CD4-positive, CD25-positive, alpha-beta regulatory T cell (primary cell): ENCODE data around the gene FOXP1. TPM values are rescaled to one million over a fixed set of nuclear protein-coding genes. Genes with fewer than 3 reads are reported as not detected.

Source experiments
- ATAC-seq, 2 donors: fragments of 150-1000 bp; cut with Tn5 transposase; one replicate each; pipeline ENCODE4 v1.10.0; 2021; ENCODE audit warnings: low read depth in 2 of 2, moderate number of reproducible peaks in 2 of 2, moderate library complexity in 1 of 2
- DNase-seq, 3 donors: peaks; one replicate each; pipeline versions ENCODE4 v3.0.0 to v3.0.0-alpha.2; 2012 to 2022; ENCODE audit warnings: mixed read lengths in 1 of 3
- H3K27ac ChIP-seq: one replicate; pipeline ENCODE4 v1.7.0; 2013; ENCODE audit warnings: mild to moderate bottlenecking, low read length; ENCODE audit not compliant: insufficient read depth, poor library complexity, severe bottlenecking
- H3K27me3 ChIP-seq: one replicate; pipeline ENCODE4 v1.7.0; 2013; ENCODE audit warnings: low read length; ENCODE audit not compliant: control insufficient read depth, insufficient read depth
- H3K36me3 ChIP-seq: one replicate; pipeline ENCODE4 v1.7.0; 2013; ENCODE audit warnings: mild to moderate bottlenecking, low read length, moderate library complexity; ENCODE audit not compliant: control insufficient read depth, insufficient read depth
- H3K4me1 ChIP-seq: 2 replicates; pipeline ENCODE4 v1.7.0; 2013; ENCODE audit warnings: mild to moderate bottlenecking, low read length; ENCODE audit not compliant: insufficient read depth, control insufficient read depth, poor library complexity, severe bottlenecking
- H3K4me3 ChIP-seq: one replicate; pipeline ENCODE4 v1.7.0; 2013; ENCODE audit warnings: low read depth, mild to moderate bottlenecking, low read length, moderate library complexity
- H3K9me3 ChIP-seq, 2 experiments: 1 replicate in 1 of 2; 2 replicates in 1 of 2; pipeline ENCODE4 v1.7.0; 2013; ENCODE audit warnings: low read length in 2 of 2, mild to moderate bottlenecking in 1 of 2, moderate library complexity in 1 of 2; ENCODE audit not compliant: control insufficient read depth in 2 of 2
- H3K27ac Mint-ChIP-seq, 3 donors: one replicate each; pipeline ENCODE4 v1.8.0; 2020 to 2022; ENCODE audit warnings: mild to moderate bottlenecking in 3 of 3, mixed read lengths in 3 of 3, moderate library complexity in 2 of 3
- H3K27me3 Mint-ChIP-seq: one replicate; pipeline ENCODE4 v1.8.0; 2022; ENCODE audit warnings: mild to moderate bottlenecking, mixed read lengths
- H3K36me3 Mint-ChIP-seq: one replicate; pipeline ENCODE4 v1.8.0; 2020; ENCODE audit warnings: mixed read lengths
- H3K4me1 Mint-ChIP-seq, 4 donors: one replicate each; pipeline ENCODE4 v1.8.0; 2020 to 2022; ENCODE audit warnings: mixed read lengths in 4 of 4, mild to moderate bottlenecking in 1 of 4
- H3K4me3 Mint-ChIP-seq, 4 donors: one replicate each; pipeline ENCODE4 v1.8.0; 2020 to 2022; ENCODE audit warnings: mild to moderate bottlenecking in 4 of 4, mixed read lengths in 4 of 4, moderate library complexity in 3 of 4
- H3K9me3 Mint-ChIP-seq, 7 donors: one replicate each; pipeline ENCODE4 v1.8.0; 2020 to 2022; ENCODE audit warnings: mixed read lengths in 7 of 7, mild to moderate bottlenecking in 3 of 7, moderate library complexity in 2 of 7
- polyA plus RNA-seq, 4 donors: library from polyadenylated mRNA; unstranded; fragments of 300-500 nt; fragmentation: Illumina TruSeq; gene quantifications; one replicate each; pipeline ENCODE4 v1.2.3, GENCODE V29; 2021
- total RNA-seq: library from RNA; stranded (reverse); gene quantifications from one replicate; pipeline ENCODE4 v1.2.3, GENCODE V29; 2022

FOXP1 gene
- total and polyA plus RNA-seq, 5 donors from 2014 or later = 301 to 599 (median 346) TPM

DNA sequence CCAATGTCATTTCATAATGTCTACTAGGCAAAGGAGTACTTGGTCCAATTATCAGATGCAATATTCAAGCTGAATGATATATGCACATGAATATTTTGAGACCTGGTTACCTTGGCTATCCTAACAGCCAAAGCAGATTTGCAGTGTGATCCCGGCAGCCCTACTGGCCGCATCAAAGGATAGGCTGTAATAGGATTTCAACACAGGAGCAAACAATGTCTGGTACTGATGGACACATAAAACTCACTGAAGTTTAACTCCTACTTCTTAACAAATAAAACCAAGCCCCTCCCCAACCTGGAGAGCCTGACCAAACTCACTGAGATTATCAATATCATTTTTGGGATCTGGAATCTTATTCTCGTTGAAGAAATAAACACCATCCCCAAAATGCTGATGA is 130.2 kb downstream of the FOXP1 start:
- Histone ChIP-seq H3K27ac (peak overlapping the region; percentile 88), H3K36me3 (no peaks in the 10 kb centered on the region), H3K4me1 (peaks cover 97% of the 10 kb centered on the region), H3K9me3 (no peaks in the 10 kb centered on the region), H3K4me3 (peak overlapping the region; percentile 43), H3K27me3 (no peaks in the 10 kb centered on the region)
- ATAC-seq (no peak), DNase-seq (no peak)
- H3K27me3 Mint-ChIP-seq = no peaks in the 10 kb centered on the region
- peaks cover 13% of the 10 kb centered on the region for H3K36me3 Mint-ChIP-seq
- peaks cover 60 to 100% (median 90%) of the 10 kb centered on the region in 4 donors for H3K4me1 Mint-ChIP-seq
- peak overlapping the region; percentile 96 to 99 (median 98) for H3K27ac Mint-ChIP-seq
- peak overlapping the region in 3 of 4 donors; percentile 39 to 79 (median 76) for H3K4me3 Mint-ChIP-seq
- no peaks in the 10 kb centered on the region for H3K9me3 Mint-ChIP-seq

DNA sequence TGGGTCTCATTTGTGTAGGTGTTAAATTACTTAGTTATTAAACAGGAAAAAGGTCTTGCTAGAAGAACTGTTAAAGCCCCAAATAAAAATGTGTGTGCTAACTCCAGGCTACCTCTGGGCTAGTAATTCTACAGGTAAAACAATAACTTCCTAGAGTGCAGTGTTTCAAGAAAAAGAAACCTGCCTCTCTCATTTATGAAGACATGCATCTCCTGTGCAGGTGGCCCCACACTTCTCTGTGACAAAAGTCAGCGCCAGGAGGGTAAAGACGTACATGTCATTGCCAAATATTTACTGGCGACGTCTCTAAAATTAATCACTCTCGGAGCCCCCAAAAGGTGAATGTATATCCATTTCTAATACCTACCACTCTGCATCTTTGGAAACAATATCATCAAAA is 131.7 kb downstream of the FOXP1 start:
- H3K4me1 Mint-ChIP-seq = peaks cover 46 to 100% (median 90%) of the 10 kb centered on the region in 4 donors
- peaks cover 20% of the 10 kb centered on the region for H3K36me3 Mint-ChIP-seq
- Histone ChIP-seq H3K9me3 (no peaks in the 10 kb centered on the region), H3K36me3 (no peaks in the 10 kb centered on the region), H3K27ac (peak overlapping the region; percentile 88), H3K4me1 (peaks cover 96% of the 10 kb centered on the region), H3K27me3 (no peaks in the 10 kb centered on the region), H3K4me3 (peak overlapping the region; percentile 43)
- ATAC-seq (no peak), DNase-seq (peak in 2 of 3 donors; percentile 39 to 63)
- H3K27me3 Mint-ChIP-seq = no peaks in the 10 kb centered on the region
- H3K27ac Mint-ChIP-seq = peak overlapping the region; percentile 96 to 99 (median 98)
- H3K9me3 Mint-ChIP-seq = no peaks in the 10 kb centered on the region
- H3K4me3 Mint-ChIP-seq = peak overlapping the region; percentile 67 to 90 (median 78)

GRCh38 chr3:71451060-71451459 is 132.5 kb downstream of the FOXP1 start:
- Histone ChIP-seq H3K4me3 (peak overlapping the region; percentile 43), H3K27me3 (no peaks in the 10 kb centered on the region), H3K9me3 (no peaks in the 10 kb centered on the region), H3K27ac (peak overlapping the region; percentile 88), H3K4me1 (peaks cover 96% of the 10 kb centered on the region), H3K36me3 (no peaks in the 10 kb centered on the region)
- peaks cover 42 to 100% (median 89%) of the 10 kb centered on the region in 4 donors for H3K4me1 Mint-ChIP-seq
- no peaks in the 10 kb centered on the region for H3K9me3 Mint-ChIP-seq
- H3K36me3 Mint-ChIP-seq = peaks cover 23% of the 10 kb centered on the region
- peak in 1 of 3 donors; percentile 59 for DNase-seq
- no peak for ATAC-seq
- peak overlapping the region; percentile 41 to 90 (median 73) for H3K4me3 Mint-ChIP-seq
- H3K27ac Mint-ChIP-seq = peak overlapping the region; percentile 96 to 99 (median 98)
- no peaks in the 10 kb centered on the region for H3K27me3 Mint-ChIP-seq

GRCh38 chr3:71450162-71450561 is 133.4 kb downstream of the FOXP1 start:
- H3K4me1 Mint-ChIP-seq = peaks cover 34 to 98% (median 88%) of the 10 kb centered on the region in 4 donors
- DNase-seq (no peak), ATAC-seq (no peak)
- peak overlapping the region; percentile 1 to 68 (median 29) for H3K4me3 Mint-ChIP-seq
- Histone ChIP-seq H3K27ac (peak overlapping the region; percentile 88), H3K27me3 (no peaks in the 10 kb centered on the region), H3K4me1 (peaks cover 96% of the 10 kb centered on the region), H3K36me3 (no peaks in the 10 kb centered on the region), H3K4me3 (peak overlapping the region; percentile 43), H3K9me3 (no peaks in the 10 kb centered on the region)
- peaks cover 23% of the 10 kb centered on the region for H3K36me3 Mint-ChIP-seq
- H3K27me3 Mint-ChIP-seq = no peaks in the 10 kb centered on the region
- no peaks in the 10 kb centered on the region for H3K9me3 Mint-ChIP-seq
- peak overlapping the region; percentile 49 to 98 (median 88) for H3K27ac Mint-ChIP-seq

- peak overlapping the region; percentile 30 for H3K4me3 ChIP-seq
- H3K27ac ChIP-seq = peak overlapping the region; percentile 92
These were observed 135.7 kb downstream of the FOXP1 start for GRCh38 chr3:71447803-71448202.

GRCh38 chr3:71447197-71447596 is 136.3 kb downstream of the FOXP1 start:
- peak overlapping the region; percentile 43 for H3K4me3 ChIP-seq
- H3K27ac ChIP-seq = peak overlapping the region; percentile 92
- peaks cover 96% of the 10 kb centered on the region for H3K4me1 ChIP-seq
- H3K9me3 Mint-ChIP-seq = peaks cover 0 to 2% (median 0%) of the 10 kb centered on the region in 7 donors
- peaks cover 26 to 98% (median 84%) of the 10 kb centered on the region in 4 donors for H3K4me1 Mint-ChIP-seq
- H3K36me3 ChIP-seq = no peaks in the 10 kb centered on the region
- H3K27me3 ChIP-seq = no peaks in the 10 kb centered on the region
- no peak for DNase-seq
- H3K36me3 Mint-ChIP-seq = peaks cover 22% of the 10 kb centered on the region
- H3K4me3 Mint-ChIP-seq = peak overlapping the region in 3 of 4 donors; percentile 17 to 22 (median 18)
- no peak for ATAC-seq
- H3K9me3 ChIP-seq = no peaks in the 10 kb centered on the region
- peaks cover 5% of the 10 kb centered on the region for H3K27me3 Mint-ChIP-seq
- H3K27ac Mint-ChIP-seq = peak overlapping the region; percentile 93 to 96 (median 96)

More at GRCh38 chr3:71447803-71448202, 135.7 kb downstream of the FOXP1 start:
- DNase-seq (no peak), ATAC-seq (no peak)
- Mint-ChIP-seq H3K9me3 (peaks cover 0 to 2% (median 0%) of the 10 kb centered on the region in 7 donors), H3K4me1 (peaks cover 26 to 98% (median 85%) of the 10 kb centered on the region in 4 donors), H3K4me3 (peak overlapping the region in 3 of 4 donors; percentile 14 to 22 (median 18)), H3K27ac (peak overlapping the region; percentile 93 to 96 (median 96)), H3K36me3 (peaks cover 20% of the 10 kb centered on the region), H3K27me3 (peaks cover 5% of the 10 kb centered on the region)
- Histone ChIP-seq H3K4me1 (peaks cover 96% of the 10 kb centered on the region), H3K9me3 (no peaks in the 10 kb centered on the region), H3K36me3 (no peaks in the 10 kb centered on the region), H3K27me3 (no peaks in the 10 kb centered on the region)

- Mint-ChIP-seq H3K27ac (peak overlapping the region; percentile 93 to 96 (median 96)), H3K4me3 (peak overlapping the region; percentile 18 to 83 (median 36)), H3K36me3 (peaks cover 26% of the 10 kb centered on the region), H3K4me1 (peaks cover 25 to 98% (median 85%) of the 10 kb centered on the region in 4 donors), H3K27me3 (peaks cover 9% of the 10 kb centered on the region), H3K9me3 (peaks cover 0 to 2% (median 0%) of the 10 kb centered on the region in 7 donors)
- H3K36me3 ChIP-seq = no peaks in the 10 kb centered on the region
- peak overlapping the region; percentile 92 for H3K27ac ChIP-seq
- peak overlapping the region; percentile 43 for H3K4me3 ChIP-seq
- no peaks in the 10 kb centered on the region for H3K27me3 ChIP-seq
- no peaks in the 10 kb centered on the region for H3K9me3 ChIP-seq
- peaks cover 96% of the 10 kb centered on the region for H3K4me1 ChIP-seq
- ATAC-seq (no peak), DNase-seq (no peak)
These were observed 136.8 kb downstream of the FOXP1 start for GRCh38 chr3:71446734-71447133.

- Histone ChIP-seq H3K27ac (peak overlapping the region; percentile 92), H3K9me3 (no peaks in the 10 kb centered on the region), H3K4me3 (peak overlapping the region; percentile 43), H3K36me3 (no peaks in the 10 kb centered on the region), H3K27me3 (no peaks in the 10 kb centered on the region), H3K4me1 (peaks cover 96% of the 10 kb centered on the region)
- peaks cover 0 to 2% (median 0%) of the 10 kb centered on the region in 7 donors for H3K9me3 Mint-ChIP-seq
- H3K36me3 Mint-ChIP-seq = peaks cover 26% of the 10 kb centered on the region
- ATAC-seq (no peak), DNase-seq (no peak)
- peak overlapping the region; percentile 39 to 83 (median 42) for H3K4me3 Mint-ChIP-seq
- H3K4me1 Mint-ChIP-seq = peaks cover 21 to 98% (median 85%) of the 10 kb centered on the region in 4 donors
- peaks cover 9% of the 10 kb centered on the region for H3K27me3 Mint-ChIP-seq
- peak overlapping the region; percentile 93 to 96 (median 96) for H3K27ac Mint-ChIP-seq
These were observed 137.3 kb downstream of the FOXP1 start for GRCh38 chr3:71446260-71446659.
